ENCODE data around the gene NUP43.
"Not testable (repeated sequence)": the region's sequence is repeated elsewhere in the genome, so short reads cannot be mapped to it uniquely, and the experiment has no call there.

NUP43 gene

DNA sequence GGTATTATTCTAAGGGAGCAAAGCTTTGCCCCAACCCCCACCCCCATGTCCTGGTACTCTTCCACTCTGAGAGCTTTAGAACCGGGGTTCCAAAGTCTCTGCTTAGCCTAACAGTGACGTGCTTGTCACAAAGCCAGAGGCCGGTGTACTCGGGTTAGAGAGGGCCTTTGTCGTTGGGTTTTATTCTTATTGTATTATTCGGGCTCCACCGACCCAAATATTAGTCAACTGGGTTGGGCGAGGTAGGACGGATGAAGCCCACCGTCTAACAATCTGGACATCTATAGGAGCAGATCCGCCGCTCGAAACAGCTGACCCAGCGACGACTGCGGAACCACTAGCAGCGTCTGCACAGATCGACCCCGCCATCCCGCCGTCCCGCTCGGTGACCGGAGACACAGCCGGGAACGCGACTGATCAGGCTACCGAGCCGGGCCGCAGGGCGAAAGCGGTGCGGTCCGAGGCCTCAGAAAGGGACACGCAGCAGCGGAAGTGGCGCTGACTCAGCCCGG lies 2.8 kb upstream of the NUP43 start:
- DNase-seq (ENCODE audit: low spot score), result not testable (repeated sequence)

- DNase-seq (ENCODE audit: low spot score), result not testable (repeated sequence)
Observed at GRCh38 chr6:149745252-149745651, 1.1 kb downstream of the NUP43 start.

DNA sequence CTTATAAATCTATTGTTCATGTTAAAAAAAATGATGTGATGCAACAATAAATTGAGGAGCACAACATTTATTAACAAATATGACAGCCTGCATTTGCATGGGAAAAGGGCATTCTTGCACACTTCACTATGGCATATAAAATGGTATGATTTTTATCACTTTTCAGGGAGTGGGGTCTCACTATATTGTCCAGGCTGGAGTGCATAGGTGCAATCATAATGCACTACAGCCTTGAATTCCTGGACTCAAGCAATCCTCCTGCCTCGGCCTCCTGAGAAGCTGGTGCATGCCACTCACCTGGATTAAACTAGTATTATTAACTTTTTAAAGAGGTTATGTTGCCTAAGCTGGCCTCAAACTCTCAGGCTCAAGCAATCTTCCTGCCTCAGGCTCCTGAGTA lies 11.4 kb downstream of the NUP43 start:
- DNase-seq (ENCODE audit: low spot score), result no peak

DNA sequence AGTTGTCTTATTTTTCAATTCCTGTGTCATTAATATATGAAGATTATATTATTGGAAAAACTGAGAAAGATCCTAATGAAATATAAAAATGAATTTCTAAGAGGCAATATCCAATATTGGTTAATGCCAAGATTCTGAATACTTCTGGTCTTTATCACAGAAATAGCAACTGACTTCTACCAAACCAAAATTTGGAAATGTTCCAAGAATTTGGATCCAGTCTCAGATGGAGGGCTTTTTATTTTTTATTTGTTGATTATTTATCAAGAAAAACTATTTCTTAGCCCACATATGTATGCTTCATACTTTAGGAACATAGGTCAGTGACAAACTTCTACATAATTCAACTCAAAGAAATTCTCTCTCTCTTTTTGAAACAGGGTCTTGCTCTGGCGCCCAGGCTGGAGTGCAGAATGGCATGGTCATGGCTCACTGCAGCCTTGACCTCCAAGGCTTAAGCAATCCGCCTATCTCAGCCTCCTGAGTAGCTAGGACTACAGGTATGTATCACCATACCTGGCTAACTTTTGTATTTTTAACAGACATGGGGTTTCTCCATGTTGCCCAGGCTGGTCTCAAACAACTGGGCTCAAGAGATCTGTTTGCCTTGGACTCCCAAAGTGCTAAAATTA lies 13.1 kb downstream of the NUP43 start:
- DNase-seq (ENCODE audit: low spot score), result no peak

- no peak for DNase-seq (ENCODE audit: low spot score)
Observed at GRCh38 chr6:149729824-149730223, 16.5 kb downstream of the NUP43 start.

GRCh38 chr6:149728499-149729234 lies 17.7 kb downstream of the NUP43 start:
- no peak for DNase-seq (ENCODE audit: low spot score)

DNA sequence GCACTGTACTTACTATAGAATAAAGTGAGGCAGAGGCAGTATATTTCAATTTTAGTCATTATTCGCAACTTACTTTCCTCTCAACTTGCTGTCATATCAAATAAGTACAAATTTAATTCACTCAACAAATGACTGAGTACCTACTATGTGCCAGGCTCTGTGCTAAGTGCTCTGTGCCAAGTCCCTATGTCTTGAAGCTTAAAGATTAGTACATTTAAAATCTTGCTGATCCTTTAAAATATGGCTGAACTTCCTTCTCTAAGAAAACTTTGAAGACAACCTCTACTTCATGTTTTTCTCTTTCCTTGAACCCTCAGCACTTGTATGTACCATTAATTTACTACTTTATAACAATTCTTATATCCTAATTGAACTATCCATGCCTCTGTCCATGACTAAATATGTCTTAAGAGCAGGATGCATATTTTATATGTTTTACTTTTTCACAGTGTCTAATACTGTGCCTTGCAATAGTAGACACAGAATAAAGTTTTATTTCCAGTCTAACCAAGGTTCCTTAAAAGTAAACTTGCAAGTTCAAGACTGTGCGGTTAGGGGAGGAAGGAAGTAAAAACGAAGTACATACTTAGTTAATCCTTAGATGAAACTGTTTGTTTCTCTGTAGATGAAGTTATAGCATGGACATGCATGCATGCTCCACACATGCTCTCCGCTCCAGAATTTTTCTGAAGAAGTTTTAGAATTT lies 18.4 kb downstream of the NUP43 start:
- DNase-seq (ENCODE audit: low spot score), result no peak

GRCh38 chr6:149725785-149726184 lies 20.5 kb downstream of the NUP43 start:
- DNase-seq (ENCODE audit: low spot score), result no peak

DNA sequence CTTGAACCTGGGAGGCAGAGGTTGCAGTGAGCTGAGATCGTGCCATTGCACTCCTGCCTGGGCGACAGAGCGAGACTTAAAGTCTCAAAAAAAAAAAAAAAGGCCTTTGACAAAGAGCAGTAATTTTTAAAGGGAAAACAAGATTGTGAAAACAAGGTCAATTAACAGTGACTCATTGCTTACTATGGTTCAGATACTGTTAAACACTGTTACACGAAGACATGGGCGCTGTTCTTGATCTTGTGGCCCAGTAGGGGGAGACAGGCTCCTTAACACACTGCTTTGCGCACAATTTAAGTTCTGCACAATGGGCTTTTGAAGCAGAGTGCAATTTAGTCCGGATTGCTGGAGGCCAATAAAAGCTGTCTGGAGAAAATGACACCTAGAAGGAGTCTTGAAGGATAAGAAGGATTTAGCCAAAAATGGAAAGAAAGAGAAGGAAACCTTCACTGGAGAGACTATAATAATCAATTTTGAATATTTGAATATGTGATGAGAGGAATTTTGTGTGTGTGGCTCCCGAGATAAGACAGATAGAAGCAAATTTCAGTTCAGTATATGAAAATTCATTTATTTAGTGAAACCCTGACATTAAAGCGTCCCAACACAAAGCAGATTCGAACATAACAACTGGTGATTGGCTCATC lies 22.4 kb downstream of the NUP43 start:
- peak; percentile 75 for DNase-seq (ENCODE audit: low spot score)

DNA sequence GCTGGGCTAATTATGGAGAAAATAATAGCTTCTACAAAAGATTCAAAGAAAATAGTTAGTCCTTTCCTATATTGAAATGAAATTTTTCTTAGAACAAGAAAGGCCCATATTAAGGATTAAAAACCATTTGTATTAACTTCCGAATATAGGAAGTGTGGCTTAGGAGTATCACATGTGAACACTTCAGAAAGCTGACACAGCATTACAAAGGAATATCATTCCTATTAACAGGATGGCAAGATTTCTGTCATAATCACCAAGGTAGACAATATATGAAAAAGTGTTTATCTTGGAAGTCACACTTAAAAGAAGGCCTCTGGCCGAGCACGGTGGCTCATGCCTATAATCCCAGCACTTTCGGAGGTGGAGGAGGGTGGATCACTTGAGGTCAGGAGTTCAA lies 23.1 kb downstream of the NUP43 start:
- DNase-seq (ENCODE audit: low spot score), result no peak

DNA sequence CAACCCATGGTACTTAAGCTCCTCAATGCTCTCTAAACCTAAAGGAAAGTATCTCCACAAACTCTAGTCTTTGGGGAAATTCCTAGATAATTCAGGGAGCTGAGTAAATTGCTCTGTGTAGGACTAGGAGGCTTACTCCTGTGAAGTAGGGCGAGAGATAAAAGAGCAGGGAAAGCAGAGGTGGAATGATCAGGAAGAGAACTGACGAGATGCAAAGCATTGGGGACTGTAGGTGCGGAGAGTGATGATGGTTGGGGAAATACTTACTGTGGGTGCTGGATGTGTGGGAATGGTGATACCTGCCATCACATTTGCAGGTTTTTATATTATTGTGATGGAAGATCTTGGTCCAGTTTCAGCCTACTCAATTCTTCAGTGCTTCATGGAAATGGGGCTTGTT lies 26.8 kb downstream of the NUP43 start:
- DNase-seq (ENCODE audit: low spot score), result no peak

DNA sequence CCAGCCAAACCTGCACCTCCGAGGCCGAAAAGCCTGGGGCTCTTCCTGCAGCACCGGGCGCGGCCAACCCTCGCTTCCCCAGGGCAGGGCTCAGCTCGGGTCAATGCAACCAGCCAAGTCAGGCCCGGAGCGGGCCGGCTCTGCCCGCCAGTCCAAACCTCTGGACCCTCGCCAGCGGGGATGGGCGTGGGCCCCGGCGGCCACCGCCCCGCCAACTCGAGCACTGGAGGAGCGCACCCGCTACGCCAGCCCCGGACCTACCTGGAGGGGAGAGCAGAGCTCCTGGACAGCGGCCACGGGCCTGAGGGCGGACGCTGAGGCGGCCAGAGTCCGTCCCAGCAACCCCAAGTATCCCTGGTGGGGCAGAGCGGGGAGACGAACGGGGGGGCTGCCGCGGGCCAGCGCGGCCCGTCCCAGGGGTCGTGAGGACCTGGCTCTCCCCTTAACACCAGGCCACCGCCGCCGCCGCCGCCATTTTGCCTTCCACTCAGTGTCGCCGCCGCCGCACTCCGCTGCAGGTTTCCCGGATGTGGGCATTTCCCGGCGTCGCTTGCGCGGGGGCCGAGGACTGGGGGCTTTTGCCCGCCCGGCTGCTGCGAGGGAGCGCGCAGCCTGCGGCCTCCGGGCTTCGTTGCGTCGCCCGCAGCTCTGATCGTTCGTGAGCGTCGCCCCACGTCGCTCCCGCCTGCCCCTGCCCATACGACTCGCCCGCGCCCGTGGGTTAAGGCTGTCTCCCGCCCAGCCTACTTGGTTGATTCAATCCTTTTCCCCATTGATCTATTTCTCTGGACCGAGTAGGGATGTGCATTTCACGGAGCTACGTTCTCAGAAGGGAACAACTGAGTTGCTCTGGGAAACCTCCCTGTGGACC lies 28.5 kb downstream of the NUP43 start, which contains the start of gene LATS1:
TSS of gene LATS1 (minus strand) at position 514 of the 871 bp plus-strand sequence. CDS start 15,975 bp downstream, outside the sequence.
- peak; percentile 91 for DNase-seq (ENCODE audit: low spot score)

DNA sequence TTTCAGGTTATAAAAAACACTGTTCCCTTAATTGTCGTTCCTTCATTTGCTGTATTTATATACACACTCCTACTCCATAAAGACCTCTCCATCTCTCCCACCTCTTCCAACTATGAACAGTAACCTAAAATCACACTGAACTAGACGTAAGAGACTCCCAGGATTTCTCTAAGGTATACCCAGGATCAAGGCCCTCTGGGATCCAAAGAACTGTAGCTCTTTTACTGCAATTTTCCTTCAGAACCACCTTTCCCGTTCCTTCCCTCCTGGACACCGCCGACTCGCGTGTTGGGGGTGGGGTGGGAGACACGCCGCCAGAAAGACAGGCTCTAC lies 29.1 kb downstream of the NUP43 start:
- DNase-seq (ENCODE audit: low spot score), result no peak

DNA sequence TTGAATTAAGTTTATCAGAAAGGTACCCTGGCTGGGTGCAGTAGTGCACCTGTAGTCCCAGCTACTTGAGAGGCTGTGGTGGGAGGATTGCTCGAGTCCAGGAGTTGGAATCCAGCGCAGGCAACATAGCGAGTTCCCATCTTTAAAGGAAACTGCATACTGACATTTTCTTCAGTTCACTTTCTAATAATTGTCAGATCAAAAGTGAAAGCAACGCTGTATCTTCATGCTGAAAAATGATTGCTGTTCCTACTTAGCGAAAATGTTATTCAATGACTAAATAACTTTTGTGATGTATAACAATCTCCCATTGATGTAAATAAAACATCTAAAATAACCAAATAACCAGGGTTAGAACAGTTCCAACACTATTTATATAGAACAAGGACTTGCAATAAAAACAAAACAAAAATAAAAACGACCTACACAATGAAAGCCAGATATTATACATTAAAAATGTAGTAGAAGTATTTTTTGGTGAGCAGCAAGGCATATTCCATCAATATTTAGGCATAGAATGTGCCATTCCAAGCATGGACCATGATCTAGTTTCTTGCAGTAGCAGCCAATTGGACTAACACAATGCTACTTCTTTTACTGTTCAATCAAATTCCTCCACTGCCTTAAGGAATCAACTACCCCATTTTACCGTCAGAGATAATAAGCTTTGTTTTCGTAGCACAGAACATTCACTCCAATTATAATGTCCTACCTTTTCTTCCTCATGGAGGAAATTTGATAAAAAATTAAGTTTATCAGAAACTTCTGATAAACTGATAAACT lies 30.0 kb downstream of the NUP43 start:
- DNase-seq (ENCODE audit: low spot score), result peak; percentile 36

DNA sequence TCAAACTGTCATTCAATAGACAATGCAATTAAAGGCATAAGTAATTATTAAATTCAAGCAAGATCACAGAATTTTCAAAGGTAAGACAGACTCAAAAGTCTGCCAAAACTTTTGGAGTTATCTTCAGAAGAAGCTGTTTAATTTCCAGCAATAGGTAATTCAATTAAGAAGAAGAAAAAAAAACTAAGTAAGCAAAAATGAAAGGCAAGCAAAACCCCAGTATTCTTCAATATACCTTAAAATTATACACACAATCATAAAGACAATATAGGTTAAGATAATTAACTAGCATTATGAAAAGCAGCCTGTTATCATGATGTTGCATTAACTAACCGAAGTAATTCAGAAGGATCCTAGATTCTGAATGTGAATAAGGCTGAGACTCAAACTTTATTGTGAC lies 31.9 kb downstream of the NUP43 start:
- DNase-seq (ENCODE audit: low spot score), result no peak

DNA sequence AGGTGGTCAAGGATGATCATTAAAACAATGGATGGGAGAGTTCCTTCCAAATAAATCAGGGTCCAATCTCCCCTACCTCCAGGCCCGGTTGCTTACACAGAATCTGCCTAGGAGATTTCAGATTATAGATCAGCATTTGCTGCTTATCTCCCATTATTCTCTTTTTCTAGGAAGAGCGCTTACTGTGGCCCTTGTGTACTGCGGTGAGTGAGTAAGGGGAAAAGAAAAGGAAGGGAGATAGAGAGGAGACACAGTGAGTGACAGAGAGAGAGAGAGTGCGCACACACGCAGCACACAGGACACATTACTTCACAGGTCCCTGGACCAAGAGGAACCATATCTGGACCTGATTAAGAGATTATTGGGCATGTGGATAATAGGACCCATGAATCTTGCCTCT lies 34.6 kb downstream of the NUP43 start:
- no peak for DNase-seq (ENCODE audit: low spot score)

GRCh38 chr6:149701714-149702113 lies 44.6 kb downstream of the NUP43 start:
- DNase-seq (ENCODE audit: low spot score), result peak; percentile 33

- no peak for DNase-seq (ENCODE audit: low spot score)
Observed at GRCh38 chr6:149699150-149699549, 47.2 kb downstream of the NUP43 start.

GRCh38 chr6:149698175-149698574 lies 48.2 kb downstream of the NUP43 start:
- DNase-seq (ENCODE audit: low spot score), result no peak

DNA sequence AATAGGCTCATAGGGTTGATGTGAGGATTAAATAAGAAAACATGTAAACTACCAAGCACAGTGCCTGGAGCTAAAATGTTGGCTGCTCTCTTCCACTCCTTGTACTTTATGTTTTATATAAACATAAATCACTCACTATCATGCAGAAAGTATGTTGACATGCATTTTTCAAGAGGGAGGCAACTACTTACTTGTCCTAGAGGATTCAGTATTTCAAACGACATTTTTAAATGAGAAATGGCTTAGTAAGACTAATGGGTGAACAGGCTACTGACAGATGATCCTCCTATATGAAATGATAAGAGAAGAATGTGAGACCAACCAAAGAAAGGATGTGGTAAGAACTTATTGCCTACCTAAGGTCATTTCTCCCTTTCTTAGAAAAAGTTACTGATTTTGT lies 49.4 kb downstream of the NUP43 start:
- peak; percentile 40 for DNase-seq (ENCODE audit: low spot score)

GRCh38 chr6:149694921-149695320 lies 51.4 kb downstream of the NUP43 start:
- DNase-seq (ENCODE audit: low spot score), result no peak
